Activated CD4-positive, alpha-beta T cell treated with anti-CD3 and anti-CD28 coated beads, Interleukin-2, Interleukin-6, amounts not matched to agents 100 ng/mL and 50 ng/mL, durations not matched to agents 16 hours and 8 hours (primary cell): ENCODE data around the gene ALX3.
"Not testable (repeated sequence)": the region's sequence is repeated elsewhere in the genome, so short reads cannot be mapped to it uniquely, and the experiment has no call there.

ENCODE experiments used
- DNase-seq: peaks from one replicate; pipeline ENCODE4 v3.0.0-alpha.2; 2020

The ALX3 gene

GRCh38 chr1:110088739-110089316 lies 18.4 kb upstream of the ALX3 start:
- DNase-seq: no peak

GRCh38 chr1:110087812-110088738 lies 17.6 kb upstream of the ALX3 start:
- peak; percentile 75 for DNase-seq

- no peak for DNase-seq
Observed at GRCh38 chr1:110086961-110087360, 16.5 kb upstream of the ALX3 start.

GRCh38 chr1:110085671-110086070 lies 15.2 kb upstream of the ALX3 start:
- no peak for DNase-seq

GRCh38 chr1:110084227-110085078 lies 14.0 kb upstream of the ALX3 start:
- DNase-seq: peak; percentile 60

- DNase-seq: no peak
Observed at GRCh38 chr1:110083866-110084226, 13.4 kb upstream of the ALX3 start.

- peak; percentile 29 for DNase-seq
Observed at GRCh38 chr1:110083061-110083865, 12.8 kb upstream of the ALX3 start.

- no peak for DNase-seq
Observed at GRCh38 chr1:110082477-110082876, 12.0 kb upstream of the ALX3 start.

GRCh38 chr1:110081061-110081460 lies 10.6 kb upstream of the ALX3 start:
- no peak for DNase-seq

- DNase-seq: not testable (repeated sequence)
Observed at GRCh38 chr1:110079995-110080394, 9.5 kb upstream of the ALX3 start.

GRCh38 chr1:110076789-110077500 lies 6.5 kb upstream of the ALX3 start:
- DNase-seq: no peak

GRCh38 chr1:110074166-110074565 lies 3.7 kb upstream of the ALX3 start:
- DNase-seq: no peak

- DNase-seq: no peak
Observed at GRCh38 chr1:110070282-110070669, 196 bp downstream of the ALX3 start.

- DNase-seq: no peak
Observed at GRCh38 chr1:110069404-110070281, 829 bp downstream of the ALX3 start.

GRCh38 chr1:110068646-110069403 lies 1.6 kb downstream of the ALX3 start:
- DNase-seq: no peak

- no peak for DNase-seq
Observed at GRCh38 chr1:110067893-110068645, 2.4 kb downstream of the ALX3 start.

GRCh38 chr1:110067479-110067892 lies 3.0 kb downstream of the ALX3 start:
- DNase-seq: no peak

GRCh38 chr1:110065841-110066240 lies 4.6 kb downstream of the ALX3 start:
- no peak for DNase-seq
